Measurements from ENCODE around the gene OTOF. TPM values are rescaled to one million over a fixed set of nuclear protein-coding genes. Genes with fewer than 3 reads are reported as not detected.
A peak's percentile ranks its signal among the peaks of the same experiment; 100 is the strongest.

OTOF gene
- total and polyA plus RNA-seq, 9 of the 15 experiments (the other 6 are each of a cell fraction or from before 2014, with no cell fraction given) = 0.03 to 0.11 (median 0.06) TPM; not detected in 5

DNA sequence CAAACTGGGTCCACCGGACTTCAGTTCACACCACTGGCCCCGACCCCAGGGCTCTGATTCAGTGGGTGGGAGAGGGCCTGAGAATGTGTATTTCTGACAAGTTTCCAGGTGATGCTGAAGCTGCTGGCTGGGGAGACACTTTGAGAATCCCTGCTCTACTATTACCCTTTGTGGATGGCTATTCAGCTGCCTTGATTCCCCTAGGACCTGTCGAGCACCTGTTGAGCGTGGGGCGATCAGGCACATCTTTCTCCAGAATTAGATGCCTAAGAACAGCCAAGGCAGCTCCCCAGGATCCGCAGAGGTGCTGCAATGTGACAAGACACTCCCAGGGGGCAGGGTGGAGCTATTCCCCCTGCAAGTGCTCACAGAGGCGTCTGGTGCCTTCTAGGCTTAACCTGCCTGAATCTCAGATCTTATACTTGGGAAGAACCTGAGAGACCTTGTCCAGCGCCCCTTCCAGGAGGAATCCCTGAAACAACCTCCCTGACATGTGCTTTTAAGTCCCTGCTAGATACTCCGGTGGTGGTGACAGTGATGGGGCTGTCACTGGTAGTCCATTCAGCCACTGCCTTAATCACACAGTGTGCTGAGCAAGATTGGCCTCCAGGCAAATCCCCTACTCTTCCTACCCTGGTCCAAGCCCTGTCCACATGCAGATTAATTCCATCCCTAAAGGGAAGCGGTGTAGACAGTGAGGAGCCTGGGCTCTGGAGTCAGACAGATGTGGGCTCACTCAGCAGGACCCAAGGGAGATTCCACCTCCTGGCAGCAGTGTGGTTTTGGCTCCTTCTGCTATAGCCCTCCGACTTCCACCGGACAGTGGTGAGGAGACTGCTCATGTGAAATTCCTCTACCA is 43.4 kb upstream of the OTOF start (continued):
- TF ChIP-seq, protein P1, sequence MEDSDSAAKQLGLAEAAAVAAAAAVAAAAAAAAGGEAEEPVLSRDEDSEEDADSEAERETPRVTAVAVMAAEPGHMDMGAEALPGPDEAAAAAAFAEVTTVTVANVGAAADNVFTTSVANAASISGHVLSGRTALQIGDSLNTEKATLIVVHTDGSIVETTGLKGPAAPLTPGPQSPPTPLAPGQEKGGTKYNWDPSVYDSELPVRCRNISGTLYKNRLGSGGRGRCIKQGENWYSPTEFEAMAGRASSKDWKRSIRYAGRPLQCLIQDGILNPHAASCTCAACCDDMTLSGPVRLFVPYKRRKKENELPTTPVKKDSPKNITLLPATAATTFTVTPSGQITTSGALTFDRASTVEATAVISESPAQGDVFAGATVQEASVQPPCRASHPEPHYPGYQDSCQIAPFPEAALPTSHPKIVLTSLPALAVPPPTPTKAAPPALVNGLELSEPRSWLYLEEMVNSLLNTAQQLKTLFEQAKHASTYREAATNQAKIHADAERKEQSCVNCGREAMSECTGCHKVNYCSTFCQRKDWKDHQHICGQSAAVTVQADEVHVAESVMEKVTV (CRISPR knock-in tag; IDR thresholded peaks at IDR 0.05) = peak; percentile 51; the same call in 1 of the 2 replicates
- TF ChIP-seq GTF2E2 (tag; IDR thresholded peaks at IDR 0.05) (no peak), SMC3 (conservative IDR thresholded peaks at IDR 0.05; ENCODE audit: insufficient read depth, low read depth, low read length) (peak; percentile 76), SMAD1 (IDR thresholded peaks at IDR 0.05; ENCODE audit: low read depth, low read length, partially characterized antibody) (no peak), PTBP1 (IDR thresholded peaks at IDR 0.05; ENCODE audit: low read depth, low read length) (no peak), FOXM1 (IDR thresholded peaks at IDR 0.05; ENCODE audit: low read depth) (no peak), FOXM1 (CRISPR knock-in tag; IDR thresholded peaks at IDR 0.05; ENCODE audit: low read depth) (no peak), SLC30A9 (CRISPR knock-in tag; IDR thresholded peaks at IDR 0.05) (no peak), BHLHE40 (IDR thresholded peaks at IDR 0.05; ENCODE audit: low read length) (0 out of 2 replicates have a peak, but pooled peaks have one; percentile 10), MYNN (IDR thresholded peaks at IDR 0.05) (no peak), MYNN (CRISPR knock-in tag; IDR thresholded peaks at IDR 0.05) (no peak)
- TF ChIP-seq, protein P2, sequence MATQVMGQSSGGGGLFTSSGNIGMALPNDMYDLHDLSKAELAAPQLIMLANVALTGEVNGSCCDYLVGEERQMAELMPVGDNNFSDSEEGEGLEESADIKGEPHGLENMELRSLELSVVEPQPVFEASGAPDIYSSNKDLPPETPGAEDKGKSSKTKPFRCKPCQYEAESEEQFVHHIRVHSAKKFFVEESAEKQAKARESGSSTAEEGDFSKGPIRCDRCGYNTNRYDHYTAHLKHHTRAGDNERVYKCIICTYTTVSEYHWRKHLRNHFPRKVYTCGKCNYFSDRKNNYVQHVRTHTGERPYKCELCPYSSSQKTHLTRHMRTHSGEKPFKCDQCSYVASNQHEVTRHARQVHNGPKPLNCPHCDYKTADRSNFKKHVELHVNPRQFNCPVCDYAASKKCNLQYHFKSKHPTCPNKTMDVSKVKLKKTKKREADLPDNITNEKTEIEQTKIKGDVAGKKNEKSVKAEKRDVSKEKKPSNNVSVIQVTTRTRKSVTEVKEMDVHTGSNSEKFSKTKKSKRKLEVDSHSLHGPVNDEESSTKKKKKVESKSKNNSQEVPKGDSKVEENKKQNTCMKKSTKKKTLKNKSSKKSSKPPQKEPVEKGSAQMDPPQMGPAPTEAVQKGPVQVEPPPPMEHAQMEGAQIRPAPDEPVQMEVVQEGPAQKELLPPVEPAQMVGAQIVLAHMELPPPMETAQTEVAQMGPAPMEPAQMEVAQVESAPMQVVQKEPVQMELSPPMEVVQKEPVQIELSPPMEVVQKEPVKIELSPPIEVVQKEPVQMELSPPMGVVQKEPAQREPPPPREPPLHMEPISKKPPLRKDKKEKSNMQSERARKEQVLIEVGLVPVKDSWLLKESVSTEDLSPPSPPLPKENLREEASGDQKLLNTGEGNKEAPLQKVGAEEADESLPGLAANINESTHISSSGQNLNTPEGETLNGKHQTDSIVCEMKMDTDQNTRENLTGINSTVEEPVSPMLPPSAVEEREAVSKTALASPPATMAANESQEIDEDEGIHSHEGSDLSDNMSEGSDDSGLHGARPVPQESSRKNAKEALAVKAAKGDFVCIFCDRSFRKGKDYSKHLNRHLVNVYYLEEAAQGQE (IDR thresholded peaks at IDR 0.05; ENCODE audit: borderline replicate concordance) = peak; percentile 56
- TF ChIP-seq, protein P2 (CRISPR knock-in tag; IDR thresholded peaks at IDR 0.05; ENCODE audit: low read depth) = no peak
